SK-N-SH (cell line): ENCODE results near the gene CDK5RAP1.

Experiments used
- CTCF ChIP-seq: fragments of 200-600 bp; sonication (generic); IDR thresholded peaks from 2 replicates; pipeline ENCODE4 v1.6.1; 2017; ENCODE audit warnings: antibody characterized with exemption, mild to moderate bottlenecking, moderate library complexity
- PBX3 ChIP-seq: IDR thresholded peaks from 2 replicates; pipeline ENCODE4; 2012
- POLR2AphosphoS5 ChIP-seq: IDR thresholded peaks from 2 replicates; pipeline ENCODE4 v1.6.1; 2012; ENCODE audit warnings: low read depth, low read length
- RFX5 ChIP-seq: IDR thresholded peaks from 2 replicates; pipeline ENCODE4 v1.6.1; 2012; ENCODE audit warnings: mild to moderate bottlenecking, improper control_type of control experiment, low read length
- SIN3A ChIP-seq: IDR thresholded peaks from 2 replicates; pipeline ENCODE4 v1.6.1; 2012; ENCODE audit warnings: low read depth, mild to moderate bottlenecking, low read length, moderate library complexity, borderline replicate concordance
- SMC3 ChIP-seq: IDR thresholded peaks from 2 replicates; pipeline ENCODE4 v1.6.1; 2012; ENCODE audit warnings: low read depth, low read length, improper control_type of control experiment
- ZBTB33 ChIP-seq: IDR thresholded peaks from 2 replicates; pipeline ENCODE4 v1.4.0; 2012; ENCODE audit warnings: low read depth, borderline replicate concordance

GRCh38 chr20:33408313-33408712 is 7.0 kb upstream of the CDK5RAP1 start:
- TF ChIP-seq CTCF (no peak), RFX5 (no peak), POLR2AphosphoS5 (no peak), SIN3A (no peak), ZBTB33 (no peak), SMC3 (no peak), PBX3 (no peak)
